ENCODE measurements around the gene HBZ. TPM values are rescaled to one million over a fixed set of nuclear protein-coding genes. Genes with fewer than 3 reads are reported as not detected.
"Not testable (repeated sequence)": the region's sequence is repeated elsewhere in the genome, so short reads cannot be mapped to it uniquely, and the experiment has no call there.

HBZ gene
- total RNA-seq, 1 donor, result not detected

- H3K27me3 ChIP-seq (ENCODE audit: insufficient read depth, low read length), result peaks cover 20% of the 10 kb centered on the region
- not testable (repeated sequence) for H3K4me3 ChIP-seq (ENCODE audit: low read length); H3K9me3 ChIP-seq (ENCODE audit: low read depth, low read length); H3K4me1 ChIP-seq (ENCODE audit: insufficient read depth, low read length)
Measured at GRCh38 chr16:153550-154216, 1.2 kb downstream of the HBZ start.

GRCh38 chr16:154217-155030 is 2.0 kb downstream of the HBZ start:
- no peaks in the 10 kb centered on the region for H3K9me3 ChIP-seq (ENCODE audit: low read depth, low read length)
- peaks cover 17% of the 10 kb centered on the region for H3K27me3 ChIP-seq (ENCODE audit: insufficient read depth, low read length)
- H3K4me1 ChIP-seq (ENCODE audit: insufficient read depth, low read length), result peaks cover 8% of the 10 kb centered on the region
- H3K4me3 ChIP-seq (ENCODE audit: low read length), result peak overlapping the region; percentile 0

- peaks cover 17% of the 10 kb centered on the region for H3K27me3 ChIP-seq (ENCODE audit: insufficient read depth, low read length)
- H3K4me3 ChIP-seq (ENCODE audit: low read length), result no peak overlapping the region
- no peaks in the 10 kb centered on the region for H3K9me3 ChIP-seq (ENCODE audit: low read depth, low read length)
- H3K4me1 ChIP-seq (ENCODE audit: insufficient read depth, low read length), result peaks cover 8% of the 10 kb centered on the region
Measured at GRCh38 chr16:155031-155398, 2.6 kb downstream of the HBZ start.

GRCh38 chr16:159136-159849 is 6.8 kb downstream of the HBZ start:
- no peak overlapping the region for H3K4me3 ChIP-seq (ENCODE audit: low read length)

GRCh38 chr16:160242-160641 is 7.8 kb downstream of the HBZ start:
- H3K9me3 ChIP-seq (ENCODE audit: low read depth, low read length); H3K4me1 ChIP-seq (ENCODE audit: insufficient read depth, low read length); H3K4me3 ChIP-seq (ENCODE audit: low read length): not testable (repeated sequence)
- peaks cover 11% of the 10 kb centered on the region for H3K27me3 ChIP-seq (ENCODE audit: insufficient read depth, low read length)

More at GRCh38 chr16:159136-159849, 6.8 kb downstream of the HBZ start:
- Histone ChIP-seq H3K9me3 (ENCODE audit: low read depth, low read length) (no peaks in the 10 kb centered on the region), H3K27me3 (ENCODE audit: insufficient read depth, low read length) (peaks cover 17% of the 10 kb centered on the region), H3K4me1 (ENCODE audit: insufficient read depth, low read length) (peaks cover 7% of the 10 kb centered on the region)

- H3K9me3 ChIP-seq (ENCODE audit: low read depth, low read length), result no peaks in the 10 kb centered on the region
- H3K4me3 ChIP-seq (ENCODE audit: low read length), result no peak overlapping the region
- peaks cover 8% of the 10 kb centered on the region for H3K4me1 ChIP-seq (ENCODE audit: insufficient read depth, low read length)
- H3K27me3 ChIP-seq (ENCODE audit: insufficient read depth, low read length), result peaks cover 13% of the 10 kb centered on the region
Measured at GRCh38 chr16:160691-161190, 8.3 kb downstream of the HBZ start.

- peaks cover 25% of the 10 kb centered on the region for H3K27me3 ChIP-seq (ENCODE audit: insufficient read depth, low read length)
- H3K4me3 ChIP-seq (ENCODE audit: low read length), result no peak overlapping the region
- H3K4me1 ChIP-seq (ENCODE audit: insufficient read depth, low read length), result peaks cover 13% of the 10 kb centered on the region
- no peaks in the 10 kb centered on the region for H3K9me3 ChIP-seq (ENCODE audit: low read depth, low read length)
Measured at GRCh38 chr16:162271-162991, 10.0 kb downstream of the HBZ start.

- H3K4me1 ChIP-seq (ENCODE audit: insufficient read depth, low read length), result peaks cover 13% of the 10 kb centered on the region
- H3K4me3 ChIP-seq (ENCODE audit: low read length); H3K9me3 ChIP-seq (ENCODE audit: low read depth, low read length): not testable (repeated sequence)
- peaks cover 32% of the 10 kb centered on the region for H3K27me3 ChIP-seq (ENCODE audit: insufficient read depth, low read length)
Measured at GRCh38 chr16:163139-163538, 10.7 kb downstream of the HBZ start.

- Histone ChIP-seq H3K4me1 (ENCODE audit: insufficient read depth, low read length) (peaks cover 13% of the 10 kb centered on the region), H3K27me3 (ENCODE audit: insufficient read depth, low read length) (peaks cover 37% of the 10 kb centered on the region)
- H3K9me3 ChIP-seq (ENCODE audit: low read depth, low read length); H3K4me3 ChIP-seq (ENCODE audit: low read length): not testable (repeated sequence)
Measured at GRCh38 chr16:163696-164095, 11.3 kb downstream of the HBZ start.

GRCh38 chr16:164134-164823 is 11.8 kb downstream of the HBZ start:
- H3K4me3 ChIP-seq (ENCODE audit: low read length); H3K9me3 ChIP-seq (ENCODE audit: low read depth, low read length): not testable (repeated sequence)
- peaks cover 13% of the 10 kb centered on the region for H3K4me1 ChIP-seq (ENCODE audit: insufficient read depth, low read length)
- peaks cover 43% of the 10 kb centered on the region for H3K27me3 ChIP-seq (ENCODE audit: insufficient read depth, low read length)

GRCh38 chr16:164827-165538 is 12.5 kb downstream of the HBZ start:
- Histone ChIP-seq H3K27me3 (ENCODE audit: insufficient read depth, low read length) (peaks cover 44% of the 10 kb centered on the region), H3K9me3 (ENCODE audit: low read depth, low read length) (no peaks in the 10 kb centered on the region), H3K4me1 (ENCODE audit: insufficient read depth, low read length) (peaks cover 13% of the 10 kb centered on the region), H3K4me3 (ENCODE audit: low read length) (no peak overlapping the region)

GRCh38 chr16:165539-166374 is 13.3 kb downstream of the HBZ start, which contains the start of gene HBM:
Gene HBM (plus strand): TSS chr16:165978. CDS start chr16:165998, 20 bp downstream.
- Histone ChIP-seq H3K9me3 (ENCODE audit: low read depth, low read length) (no peaks in the 10 kb centered on the region), H3K27me3 (ENCODE audit: insufficient read depth, low read length) (peaks cover 50% of the 10 kb centered on the region), H3K4me1 (ENCODE audit: insufficient read depth, low read length) (peaks cover 13% of the 10 kb centered on the region), H3K4me3 (ENCODE audit: low read length) (no peak within 1 kb of the TSS)

Measured in mononuclear cell (primary cell).